Activated T-cell treated with anti-CD3 and anti-CD28 coated beads, Interleukin-2, amount 50 U/mL, for 4 hours (primary cell): ENCODE results near the gene DNER. TPM values are rescaled to one million over a fixed set of nuclear protein-coding genes. Genes with fewer than 3 reads are reported as not detected.
A peak's percentile ranks its signal among the peaks of the same experiment; 100 is the strongest.
"Not testable (repeated sequence)": the region's sequence is repeated elsewhere in the genome, so short reads cannot be mapped to it uniquely, and the experiment has no call there.

Experiments used
- ATAC-seq, 2 donors: fragments of 200-7000 bp; cut with Tn5 transposase; one replicate each; pipeline ENCODE4 v1.10.0; 2021
- DNase-seq: peaks from one replicate; pipeline ENCODE4 v3.0.0-alpha.2; 2020
- H3K27me3 Mint-ChIP-seq: one replicate; pipeline ENCODE4 v1.8.0; 2021; ENCODE audit warnings: low read depth, mixed read lengths
- H3K36me3 Mint-ChIP-seq: one replicate; pipeline ENCODE4 v1.8.0; 2022; ENCODE audit warnings: mixed read lengths; ENCODE audit not compliant: insufficient read depth
- H3K4me1 Mint-ChIP-seq: one replicate; pipeline ENCODE4 v1.8.0; 2021; ENCODE audit warnings: low read depth, mixed read lengths
- H3K4me3 Mint-ChIP-seq: one replicate; pipeline ENCODE4 v1.8.0; 2021; ENCODE audit warnings: mild to moderate bottlenecking, moderate library complexity, mixed read lengths
- H3K9me3 Mint-ChIP-seq: one replicate; pipeline ENCODE4 v1.8.0; 2021; ENCODE audit warnings: mixed read lengths
- total RNA-seq, 3 donors: library from RNA; stranded (reverse); gene quantifications; one replicate each; pipeline ENCODE4 v1.2.1, GENCODE V29; 2021

The DNER gene
- total RNA-seq: not detected

- DNase-seq: peak; percentile 6
- Mint-ChIP-seq H3K4me1 (peaks cover 14% of the 10 kb centered on the region), H3K9me3 (peaks cover 6% of the 10 kb centered on the region), H3K4me3 (peak within 1 kb of the TSS; percentile 64), H3K27me3 (peaks cover 80% of the 10 kb centered on the region), H3K36me3 (no peaks in the 10 kb centered on the region)
- peak; percentile 82 to 89 for ATAC-seq
Observed at GRCh38 chr2:229714080-229714735, at the start of gene DNER. DNER (minus strand) TSS chr2:229714555; CDS start chr2:229714423, 132 bp downstream.

DNA sequence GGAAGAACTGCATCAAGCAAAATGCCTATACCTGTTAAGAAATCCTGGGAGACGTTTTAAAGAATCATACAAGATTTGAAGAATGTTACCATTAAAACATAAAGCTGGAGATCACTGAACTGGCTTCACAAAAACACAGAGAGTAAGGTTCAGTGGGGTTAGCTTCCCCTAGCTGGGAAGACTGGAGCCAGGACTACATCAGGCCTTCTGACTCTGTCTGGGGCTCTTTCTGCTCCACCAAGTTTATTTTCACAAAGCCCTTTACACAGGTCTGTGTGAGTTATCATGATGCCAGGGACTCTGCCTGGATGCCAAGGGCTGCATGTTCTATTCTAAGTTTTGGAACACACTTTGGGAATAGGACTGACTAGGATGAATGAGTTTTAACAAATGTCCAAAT is 47.3 kb upstream of the DNER start:
- Mint-ChIP-seq H3K9me3 (no peaks in the 10 kb centered on the region), H3K36me3 (peaks cover 27% of the 10 kb centered on the region), H3K27me3 (no peaks in the 10 kb centered on the region), H3K4me3 (no peak overlapping the region), H3K4me1 (no peaks in the 10 kb centered on the region)
- DNase-seq (no peak), ATAC-seq (no peak)

DNA sequence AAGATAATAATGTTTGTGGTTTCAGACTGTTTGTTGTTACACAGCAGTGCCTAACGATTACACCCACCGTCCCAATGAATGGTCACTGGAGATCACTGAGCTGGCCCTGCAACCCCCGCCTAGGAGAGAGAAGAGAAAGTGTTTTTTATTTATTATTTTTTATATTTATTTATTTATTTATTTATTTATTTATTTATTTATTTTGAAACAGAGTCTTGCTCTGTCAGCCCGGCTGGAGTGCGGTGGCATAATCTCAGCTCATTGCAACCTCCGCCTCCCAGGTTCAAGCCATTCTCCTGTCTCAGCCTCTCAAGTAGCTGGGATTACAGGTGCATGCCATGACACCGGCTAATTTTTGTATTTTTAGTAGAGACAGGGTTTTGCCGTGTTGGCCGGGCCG is 43.1 kb upstream of the DNER start:
- ATAC-seq, H3K36me3 Mint-ChIP-seq, H3K4me1 Mint-ChIP-seq, DNase-seq, H3K4me3 Mint-ChIP-seq, H3K27me3 Mint-ChIP-seq, H3K9me3 Mint-ChIP-seq: not testable (repeated sequence)

GRCh38 chr2:229752970-229753729 is 38.8 kb upstream of the DNER start:
- no peaks in the 10 kb centered on the region for H3K9me3 Mint-ChIP-seq

GRCh38 chr2:229749779-229750178 is 35.4 kb upstream of the DNER start:
- H3K4me3 Mint-ChIP-seq: no peak overlapping the region
- H3K9me3 Mint-ChIP-seq: no peaks in the 10 kb centered on the region
- no peaks in the 10 kb centered on the region for H3K4me1 Mint-ChIP-seq
- ATAC-seq (no peak), DNase-seq (no peak)
- peaks cover under 1% of the 10 kb centered on the region for H3K36me3 Mint-ChIP-seq
- H3K27me3 Mint-ChIP-seq: no peaks in the 10 kb centered on the region

More at GRCh38 chr2:229752970-229753729, 38.8 kb upstream of the DNER start:
- ATAC-seq: no peak
- DNase-seq: no peak
- H3K36me3 Mint-ChIP-seq: peaks cover 5% of the 10 kb centered on the region
- no peak overlapping the region for H3K4me3 Mint-ChIP-seq
- H3K27me3 Mint-ChIP-seq: no peaks in the 10 kb centered on the region
- H3K4me1 Mint-ChIP-seq: no peaks in the 10 kb centered on the region

GRCh38 chr2:229748950-229749349 is 34.6 kb upstream of the DNER start:
- no peak for ATAC-seq
- Mint-ChIP-seq H3K4me1 (no peaks in the 10 kb centered on the region), H3K4me3 (no peak overlapping the region), H3K27me3 (no peaks in the 10 kb centered on the region), H3K9me3 (no peaks in the 10 kb centered on the region), H3K36me3 (no peaks in the 10 kb centered on the region)
- no peak for DNase-seq

DNA sequence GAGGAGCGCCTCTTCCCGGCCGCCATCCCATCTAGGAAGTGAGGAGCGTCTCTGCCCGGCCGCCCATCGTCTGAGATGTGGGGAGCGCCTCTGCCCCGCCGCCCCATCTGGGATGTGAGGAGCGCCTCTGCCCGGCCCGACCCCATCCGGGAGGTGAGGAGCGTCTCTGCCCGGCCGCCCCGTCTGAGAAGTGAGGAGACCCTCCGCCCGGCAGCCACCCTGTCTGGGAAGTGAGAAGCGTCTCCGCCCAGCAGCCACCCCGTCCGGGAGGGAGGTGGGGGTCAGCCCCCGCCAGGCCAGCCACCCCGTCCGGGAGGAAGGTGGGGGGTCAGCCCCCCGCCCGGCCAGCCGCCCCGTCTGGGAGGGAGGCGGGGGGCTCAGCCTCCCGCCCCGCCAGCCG is 28.3 kb upstream of the DNER start:
- not testable (repeated sequence) for H3K27me3 Mint-ChIP-seq, ATAC-seq

GRCh38 chr2:229740279-229740678 is 25.9 kb upstream of the DNER start:
- DNase-seq: no peak
- Mint-ChIP-seq H3K9me3 (peaks cover 24% of the 10 kb centered on the region), H3K4me1 (no peaks in the 10 kb centered on the region), H3K36me3 (peaks cover 4% of the 10 kb centered on the region), H3K27me3 (peaks cover 2% of the 10 kb centered on the region), H3K4me3 (no peak overlapping the region)
- no peak for ATAC-seq

More for the DNA sequence above, 28.3 kb upstream of the DNER start:
- not testable (repeated sequence) for H3K4me3 Mint-ChIP-seq, H3K36me3 Mint-ChIP-seq, DNase-seq, H3K4me1 Mint-ChIP-seq
- H3K9me3 Mint-ChIP-seq: peaks cover 14% of the 10 kb centered on the region

DNA sequence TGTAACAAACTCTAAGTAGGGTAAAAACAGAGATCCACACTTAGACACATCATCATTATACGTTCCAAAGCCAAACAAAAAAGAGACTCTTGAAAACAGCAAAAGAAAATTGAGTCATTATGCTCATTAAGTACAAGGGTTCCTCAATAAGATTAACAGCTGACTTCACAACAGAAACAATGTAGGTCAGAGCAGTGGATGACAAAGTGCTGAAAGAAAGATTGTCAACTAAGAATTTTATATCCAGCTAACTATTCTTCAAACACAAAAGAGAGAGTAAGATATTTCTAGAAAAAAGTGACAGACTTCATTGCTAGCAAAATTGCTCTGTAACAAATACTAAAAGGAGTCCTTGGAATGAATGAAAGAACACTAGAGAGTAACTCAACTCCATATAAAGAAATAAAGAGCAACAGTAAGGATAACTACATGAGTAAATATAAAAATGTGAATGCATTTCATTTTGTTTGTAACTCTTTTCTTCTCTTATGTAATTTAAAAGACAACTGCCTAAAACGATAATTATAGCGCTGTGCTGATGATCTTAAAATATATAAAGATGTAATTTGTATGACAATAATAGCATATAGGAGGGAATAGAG is 23.8 kb upstream of the DNER start:
- peaks cover 24% of the 10 kb centered on the region for H3K9me3 Mint-ChIP-seq
- no peak overlapping the region for H3K4me3 Mint-ChIP-seq
- H3K36me3 Mint-ChIP-seq: peaks cover 4% of the 10 kb centered on the region
- peaks cover 2% of the 10 kb centered on the region for H3K27me3 Mint-ChIP-seq
- DNase-seq (no peak), ATAC-seq (no peak)
- no peaks in the 10 kb centered on the region for H3K4me1 Mint-ChIP-seq

GRCh38 chr2:229734410-229734809 is 20.1 kb upstream of the DNER start:
- peaks cover 2% of the 10 kb centered on the region for H3K27me3 Mint-ChIP-seq

DNA sequence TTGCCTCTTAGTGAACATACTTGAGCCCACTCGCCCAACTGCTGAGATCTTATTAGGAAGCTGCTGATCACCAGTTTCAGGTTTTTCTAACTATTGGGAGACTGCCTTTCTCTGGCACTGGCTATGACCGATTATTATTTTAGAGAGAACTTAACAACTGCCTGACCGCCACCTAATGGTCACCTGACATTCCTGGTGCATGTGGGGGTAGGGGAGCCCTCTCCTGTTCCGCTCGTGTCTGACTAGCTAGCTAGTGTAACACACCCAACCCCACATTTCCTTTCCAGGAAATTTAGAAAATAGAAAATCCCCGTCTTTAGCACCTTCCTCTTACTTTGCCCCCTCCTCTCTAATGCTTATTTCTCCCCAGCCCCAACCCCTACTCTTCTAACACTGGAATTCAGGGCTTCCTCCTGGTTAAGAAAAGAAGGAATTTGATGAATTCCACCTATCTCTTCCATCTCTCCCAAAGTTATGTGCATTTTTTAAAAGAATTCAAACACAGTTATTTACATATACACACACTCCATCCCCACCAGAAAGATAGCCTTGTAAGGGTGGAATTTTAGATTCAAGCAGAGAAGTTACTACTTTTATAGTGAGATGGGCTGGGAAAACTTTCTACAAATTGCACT is 19.4 kb upstream of the DNER start:
- Mint-ChIP-seq H3K9me3 (peaks cover 16% of the 10 kb centered on the region), H3K4me3 (no peak overlapping the region), H3K36me3 (no peaks in the 10 kb centered on the region), H3K27me3 (no peaks in the 10 kb centered on the region), H3K4me1 (no peaks in the 10 kb centered on the region)
- DNase-seq: no peak
- no peak for ATAC-seq

More at GRCh38 chr2:229734410-229734809, 20.1 kb upstream of the DNER start:
- DNase-seq (no peak), ATAC-seq (no peak)
- no peaks in the 10 kb centered on the region for H3K4me1 Mint-ChIP-seq
- peaks cover 22% of the 10 kb centered on the region for H3K9me3 Mint-ChIP-seq
- peaks cover 4% of the 10 kb centered on the region for H3K36me3 Mint-ChIP-seq
- no peak overlapping the region for H3K4me3 Mint-ChIP-seq

DNA sequence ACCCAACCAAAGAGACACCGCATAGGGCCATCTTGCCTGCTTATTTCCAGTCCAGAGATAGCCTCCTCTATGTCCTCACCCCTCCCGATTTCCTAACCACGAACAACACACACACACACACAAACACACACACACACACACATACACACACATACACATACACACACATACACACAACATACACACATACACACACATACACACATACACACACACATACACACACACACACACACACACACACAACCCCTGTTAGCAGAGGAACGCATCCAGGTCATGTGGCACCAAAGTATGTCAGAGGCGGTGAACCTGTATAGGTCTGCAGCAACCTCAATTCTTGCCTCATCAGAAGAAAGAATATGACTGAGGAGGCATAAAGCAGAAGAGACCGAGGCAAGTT is 18.5 kb upstream of the DNER start:
- Mint-ChIP-seq H3K4me3 (no peak overlapping the region), H3K4me1 (no peaks in the 10 kb centered on the region), H3K27me3 (peaks cover 2% of the 10 kb centered on the region), H3K36me3 (no peaks in the 10 kb centered on the region), H3K9me3 (peaks cover 12% of the 10 kb centered on the region)
- DNase-seq (no peak), ATAC-seq (no peak)

GRCh38 chr2:229731916-229732315 is 17.6 kb upstream of the DNER start:
- Mint-ChIP-seq H3K4me1 (no peaks in the 10 kb centered on the region), H3K36me3 (no peaks in the 10 kb centered on the region), H3K9me3 (peaks cover 2% of the 10 kb centered on the region), H3K4me3 (no peak overlapping the region), H3K27me3 (peaks cover 3% of the 10 kb centered on the region)
- no peak for DNase-seq
- ATAC-seq: no peak

DNA sequence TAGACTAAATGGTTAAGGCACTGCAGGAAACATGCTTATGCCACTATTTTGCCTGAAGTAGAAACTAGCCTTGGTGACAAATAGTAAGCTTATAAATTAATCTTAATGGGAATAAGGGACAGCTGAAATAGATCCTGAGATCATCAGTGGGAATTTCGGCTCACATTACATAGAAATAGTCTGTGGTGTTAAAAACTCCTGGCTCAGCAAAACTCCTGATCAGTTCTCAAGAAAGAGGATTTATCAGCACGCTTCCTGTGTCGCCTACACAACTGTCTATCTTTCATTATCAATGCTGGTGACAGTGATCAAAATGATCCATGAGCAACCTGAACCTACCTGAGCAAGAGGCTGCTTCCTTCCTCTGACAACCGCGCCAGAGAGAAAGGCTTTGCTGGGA is 17.0 kb upstream of the DNER start:
- ATAC-seq: no peak
- H3K4me1 Mint-ChIP-seq: no peaks in the 10 kb centered on the region
- no peak for DNase-seq
- no peaks in the 10 kb centered on the region for H3K9me3 Mint-ChIP-seq
- H3K36me3 Mint-ChIP-seq: no peaks in the 10 kb centered on the region
- no peak overlapping the region for H3K4me3 Mint-ChIP-seq
- H3K27me3 Mint-ChIP-seq: peaks cover 3% of the 10 kb centered on the region
